ENCODE results near the gene CDK19. TPM values are rescaled to one million over a fixed set of nuclear protein-coding genes. Genes with fewer than 3 reads are reported as not detected.
"Not testable (repeated sequence)": the region's sequence is repeated elsewhere in the genome, so short reads cannot be mapped to it uniquely, and the experiment has no call there.

Gene CDK19
- total and polyA plus RNA-seq, 2 experiments from 2014 or later: 3.3 to 11.2 TPM

GRCh38 chr6:110812719-110813118 lies 2.5 kb downstream of the CDK19 start:
- H3K79me2 ChIP-seq (ENCODE audit: insufficient read depth): peaks cover 69% of the 10 kb centered on the region
- TF ChIP-seq EZH2 (IDR thresholded peaks at IDR 0.05; ENCODE audit: insufficient read depth, poor library complexity, severe bottlenecking): no peak
- no peaks in the 10 kb centered on the region for H3K27me3 ChIP-seq (replicated peaks; ENCODE audit: insufficient read depth)
- no peak overlapping the region for H3K27ac ChIP-seq
- no peaks in the 10 kb centered on the region for H3K9me2 ChIP-seq (ENCODE audit: insufficient read depth)
- no peak overlapping the region for H3K4me2 ChIP-seq (ENCODE audit: unreplicated experiment)
- H3K9ac ChIP-seq: no peak overlapping the region
- H3K9me3 ChIP-seq (ENCODE audit: low read depth): peaks cover 3% of the 10 kb centered on the region
- no peak for DNase-seq
- no peak overlapping the region for H3K4me3 ChIP-seq
- no peaks in the 10 kb centered on the region for H3K36me3 ChIP-seq (ENCODE audit: low read depth)
- no peak overlapping the region for H2AFZ ChIP-seq
- peaks cover 16% of the 10 kb centered on the region for H3K4me1 ChIP-seq (ENCODE audit: insufficient read depth)
- WGBS, 2 experiments (ENCODE audit: low coverage in 1 of 2, low lambda C conversion rate in 2 of 2, missing lambda C conversion rate in 2 of 2): 86 to 92% methylated on average over 4 of the region's 4 CpGs
- in situ Hi-C loops (cut with MboI): no loop called here
- peaks cover 13% of the 10 kb centered on the region for H3F3A ChIP-seq (ENCODE audit: insufficient read depth)
- H4K20me1 ChIP-seq (ENCODE audit: insufficient read depth): no peaks in the 10 kb centered on the region

GRCh38 chr6:110810896-110811586 lies 4.2 kb downstream of the CDK19 start:
- H3K4me2 ChIP-seq (ENCODE audit: unreplicated experiment): no peak overlapping the region
- no peaks in the 10 kb centered on the region for H3K36me3 ChIP-seq (ENCODE audit: low read depth)
- H3K9ac ChIP-seq: no peak overlapping the region
- TF ChIP-seq EZH2phosphoT487 (IDR thresholded peaks at IDR 0.05; ENCODE audit: insufficient read depth, low read depth) (no peak), EZH2 (IDR thresholded peaks at IDR 0.05; ENCODE audit: insufficient read depth, poor library complexity, severe bottlenecking) (no peak)
- 0 out of 2 replicates have a peak, but pooled peaks cover 9% of the 10 kb centered on the region for H3K4me1 ChIP-seq (ENCODE audit: insufficient read depth)
- no peak overlapping the region for H3K4me3 ChIP-seq
- no peak overlapping the region for H3K27ac ChIP-seq
- H3F3A ChIP-seq (ENCODE audit: insufficient read depth): peaks cover 6% of the 10 kb centered on the region; the same call in 1 of the 2 replicates
- no peak overlapping the region for H2AFZ ChIP-seq
- in situ Hi-C loops (cut with MboI): no loop called here
- peaks cover 86% of the 10 kb centered on the region for H3K79me2 ChIP-seq (ENCODE audit: insufficient read depth)
- DNase-seq: no peak
- H3K27me3 ChIP-seq (replicated peaks; ENCODE audit: insufficient read depth): no peaks in the 10 kb centered on the region
- WGBS, 2 experiments (ENCODE audit: low coverage in 1 of 2, low lambda C conversion rate in 2 of 2, missing lambda C conversion rate in 2 of 2): 95 to 97% methylated on average over 10 of the region's 10 CpGs
- peaks cover 3% of the 10 kb centered on the region for H3K9me3 ChIP-seq (ENCODE audit: low read depth)
- no peaks in the 10 kb centered on the region for H3K9me2 ChIP-seq (ENCODE audit: insufficient read depth)
- no peaks in the 10 kb centered on the region for H4K20me1 ChIP-seq (ENCODE audit: insufficient read depth)

GRCh38 chr6:110809792-110810191 lies 5.5 kb downstream of the CDK19 start:
- Histone ChIP-seq H3K79me2 (ENCODE audit: insufficient read depth) (peaks cover 99% of the 10 kb centered on the region), H4K20me1 (ENCODE audit: insufficient read depth) (no peaks in the 10 kb centered on the region)

GRCh38 chr6:110802175-110802574 lies 13.1 kb downstream of the CDK19 start:
- H3K4me1 ChIP-seq (ENCODE audit: insufficient read depth); H3K27ac ChIP-seq; H3K9me2 ChIP-seq (ENCODE audit: insufficient read depth); H3K36me3 ChIP-seq (ENCODE audit: low read depth); H3K4me3 ChIP-seq; H4K20me1 ChIP-seq (ENCODE audit: insufficient read depth); H3K27me3 ChIP-seq (replicated peaks; ENCODE audit: insufficient read depth); in situ Hi-C loops (cut with MboI); H3K9me3 ChIP-seq (ENCODE audit: low read depth); H2AFZ ChIP-seq; H3K4me2 ChIP-seq (ENCODE audit: unreplicated experiment); H3K9ac ChIP-seq; H3F3A ChIP-seq (ENCODE audit: insufficient read depth); DNase-seq: not testable (repeated sequence)
- WGBS, 2 experiments (ENCODE audit: low coverage in 1 of 2, low lambda C conversion rate in 2 of 2, missing lambda C conversion rate in 2 of 2): 90 to 94% methylated on average over 3 of the region's 3 CpGs
- H3K79me2 ChIP-seq (ENCODE audit: insufficient read depth): peaks cover 89% of the 10 kb centered on the region

More at GRCh38 chr6:110809792-110810191, 5.5 kb downstream of the CDK19 start:
- Histone ChIP-seq H3K27ac (no peak overlapping the region), H3K9ac (no peak overlapping the region), H3K9me2 (ENCODE audit: insufficient read depth) (no peaks in the 10 kb centered on the region), H3K4me3 (no peak overlapping the region), H3K36me3 (ENCODE audit: low read depth) (no peaks in the 10 kb centered on the region), H3K27me3 (replicated peaks; ENCODE audit: insufficient read depth) (no peaks in the 10 kb centered on the region), H3K4me2 (ENCODE audit: unreplicated experiment) (no peak overlapping the region), H3F3A (ENCODE audit: insufficient read depth) (no peaks in the 10 kb centered on the region), H3K4me1 (ENCODE audit: insufficient read depth) (0 out of 2 replicates have a peak, but pooled peaks cover 9% of the 10 kb centered on the region), H2AFZ (no peak overlapping the region), H3K9me3 (ENCODE audit: low read depth) (peaks cover 3% of the 10 kb centered on the region)
- in situ Hi-C loops (cut with MboI): no loop called here
- no peak for TF ChIP-seq EZH2phosphoT487 (IDR thresholded peaks at IDR 0.05; ENCODE audit: insufficient read depth, low read depth)
- WGBS, 2 experiments (ENCODE audit: low coverage in 1 of 2, low lambda C conversion rate in 2 of 2, missing lambda C conversion rate in 2 of 2): 96 to 98% methylated on average over 2 of the region's 2 CpGs
- DNase-seq: no peak

- Histone ChIP-seq H3K79me2 (ENCODE audit: insufficient read depth) (peaks cover 87% of the 10 kb centered on the region), H3K4me3 (no peak overlapping the region), H4K20me1 (ENCODE audit: insufficient read depth) (no peaks in the 10 kb centered on the region), H2AFZ (no peak overlapping the region), H3K27me3 (replicated peaks; ENCODE audit: insufficient read depth) (no peaks in the 10 kb centered on the region), H3K4me2 (ENCODE audit: unreplicated experiment) (no peak overlapping the region), H3K4me1 (ENCODE audit: insufficient read depth) (no peaks in the 10 kb centered on the region), H3K36me3 (ENCODE audit: low read depth) (no peaks in the 10 kb centered on the region), H3K9me3 (ENCODE audit: low read depth) (no peaks in the 10 kb centered on the region), H3K27ac (no peak overlapping the region), H3K9me2 (ENCODE audit: insufficient read depth) (no peaks in the 10 kb centered on the region), H3K9ac (no peak overlapping the region), H3F3A (ENCODE audit: insufficient read depth) (no peaks in the 10 kb centered on the region)
- no peak for DNase-seq
- 92 to 94% methylated on average over 4 of the region's 4 CpGs for WGBS, 2 experiments (ENCODE audit: low coverage in 1 of 2, low lambda C conversion rate in 2 of 2, missing lambda C conversion rate in 2 of 2)
- in situ Hi-C loops (cut with MboI): no loop called here
- TF ChIP-seq EZH2phosphoT487 (IDR thresholded peaks at IDR 0.05; ENCODE audit: insufficient read depth, low read depth): no peak
- no peak for TF ChIP-seq EZH2 (IDR thresholded peaks at IDR 0.05; ENCODE audit: insufficient read depth, poor library complexity, severe bottlenecking)
Observed at GRCh38 chr6:110800839-110801196, 14.5 kb downstream of the CDK19 start.

Measured in GM23248 (cell line).